K562 (cell line): ENCODE measurements around the gene HMBS. TPM values are rescaled to one million over a fixed set of nuclear protein-coding genes. Genes with fewer than 3 reads are reported as not detected.

Experiments used
- ATAC-seq: fragments of 200-7000 bp; cut with Tn5 transposase; 3 replicates; pipeline ENCODE4 v1.9.1; 2020; ENCODE audit warnings: moderate library complexity
- Bru-seq: library from RNA; stranded (reverse); fragments of 400-500 nt; gene quantifications from one replicate; lab custom pipeline; 2021; lab: Mats Ljungman, UMichigan
- BruChase-seq, 2 experiments: library from RNA; stranded (reverse); fragments of 400-500 nt; gene quantifications; one replicate each; lab custom pipeline; 2021; lab: Mats Ljungman, UMichigan
- BruUV-seq: library from RNA; stranded (reverse); fragments of 400-500 nt; replicated peaks from 2 replicates; lab custom pipeline; 2021; lab: Mats Ljungman, UMichigan
- CTCF ChIA-PET: fragments of 300-600 bp; formaldehyde crosslinking; extraction: SDS; loops from one replicate; lab custom pipeline; 2021; ENCODE audit warnings: low intra/inter-chr PET ratio; lab: Yijun Ruan, JAX
- POLR2A ChIA-PET: fragments of 300-600, 350-650 bp; sonication (Branson Sonifier 250); formaldehyde crosslinking; extraction: SDS; loops from one replicate; lab custom pipeline; 2021; ENCODE audit warnings: antibody characterized with exemption, inconsistent platforms; lab: Yijun Ruan, JAX
- DNase-seq, 4 experiments: peaks; one replicate each; pipeline versions ENCODE4 v3.0.0 to v3.0.0-alpha.2; 2011 to 2018; ENCODE audit warnings: low spot score in 3 of 4, mixed read lengths in 3 of 4; ENCODE audit errors: extremely low read depth in 1 of 4
- FAIRE-seq: peaks from 2 replicates; lab custom pipeline; 2011; peaks lifted over from hg19 to GRCh38; lab: Jason Lieb, UNC
- H2AFZ ChIP-seq: 2 replicates; pipeline ENCODE4 v1.6.0; 2011; ENCODE audit warnings: low read depth, low read length, control low read depth, inconsistent platforms
- H3K27ac ChIP-seq: fragments of 200-600 bp; 3 replicates; pipeline ENCODE4 v1.8.0; 2011; ENCODE audit warnings: low read depth, mild to moderate bottlenecking, control low read depth, inconsistent platforms, low read length, moderate library complexity, mixed read lengths; ENCODE audit errors: extremely low read depth
- H3K27me3 ChIP-seq, 2 experiments: fragments of 300-600 bp in 1 of 2; 2 replicates in 1 of 2; 3 replicates in 1 of 2; pipeline versions ENCODE4 v1.6.0 to v1.8.0; 2011; ENCODE audit warnings: inconsistent platforms in 2 of 2, low read length in 2 of 2, mild to moderate bottlenecking in 1 of 2, mixed read lengths in 1 of 2, moderate library complexity in 1 of 2; ENCODE audit not compliant: control insufficient read depth in 2 of 2, insufficient read depth in 2 of 2
- H3K36me3 ChIP-seq: fragments of 300-600 bp; 3 replicates; pipeline ENCODE4 v1.8.0; 2011; ENCODE audit warnings: mild to moderate bottlenecking, low read length, inconsistent platforms; ENCODE audit not compliant: control insufficient read depth, insufficient read depth
- H3K4me1 ChIP-seq, 2 experiments: fragments of 200-600 bp in 1 of 2; replicated peaks in 1 of 2; 2 replicates in 1 of 2; 3 replicates in 1 of 2; pipeline versions ENCODE4 v1.5.1 to v1.8.0; 2011; ENCODE audit warnings: inconsistent platforms in 2 of 2, low read length in 2 of 2, mild to moderate bottlenecking in 1 of 2, mixed read lengths in 1 of 2, moderate library complexity in 1 of 2; ENCODE audit not compliant: control insufficient read depth in 2 of 2, insufficient read depth in 2 of 2
- H3K4me2 ChIP-seq: 2 replicates; pipeline ENCODE4 v1.6.1; 2011; ENCODE audit warnings: low read length, control low read depth, inconsistent platforms, mixed read lengths; ENCODE audit not compliant: insufficient read depth
- H3K4me3 ChIP-seq: fragments of 200-600 bp; sonication (generic), shearing (Covaris generic); 2 replicates; pipeline ENCODE4 v1.5.1; 2016; ENCODE audit warnings: control low read depth, inconsistent platforms
- H3K79me2 ChIP-seq: fragments of 200-600 bp; 3 replicates; pipeline ENCODE4 v1.8.0; 2011; ENCODE audit warnings: low read length, inconsistent platforms; ENCODE audit not compliant: control insufficient read depth, insufficient read depth
- H3K9ac ChIP-seq, 2 experiments: 2 replicates each; pipeline versions ENCODE4 v1.6.0 to v1.6.1; 2011; ENCODE audit warnings: low read depth in 2 of 2, low read length in 2 of 2, control low read depth in 1 of 2, inconsistent platforms in 1 of 2, mild to moderate bottlenecking in 1 of 2, mixed read lengths in 1 of 2; ENCODE audit not compliant: insufficient read depth in 1 of 2
- H3K9me1 ChIP-seq: one replicate; pipeline ENCODE4 v1.6.0; 2011; ENCODE audit warnings: inconsistent platforms, mild to moderate bottlenecking, low read length, moderate library complexity; ENCODE audit not compliant: control insufficient read depth, insufficient read depth
- H3K9me3 ChIP-seq: replicated peaks from 2 replicates; pipeline ENCODE4 v1.5.1; 2011; ENCODE audit warnings: low read depth, low read length, inconsistent platforms; ENCODE audit not compliant: control insufficient read depth, insufficient read depth
- H4K20me1 ChIP-seq: replicated peaks from 2 replicates; pipeline ENCODE4 v1.6.1; 2011; ENCODE audit warnings: low read length, inconsistent platforms, mixed read lengths; ENCODE audit not compliant: control insufficient read depth, insufficient read depth
- GTF2A2 ChIP-seq: IDR thresholded peaks from 2 replicates; pipeline ENCODE4 v1.6.1; 2016; ENCODE audit warnings: mild to moderate bottlenecking, missing genetic modification characterization, missing compliant biosample characterization
- RREB1 ChIP-seq: fragments of 250-450 bp; sonication (Bioruptor Pico); IDR thresholded peaks from 2 replicates; pipeline ENCODE4 v1.4.0; 2020
- TFAP4 ChIP-seq: sonication (generic); formaldehyde crosslinking; IDR thresholded peaks from 2 replicates; pipeline ENCODE4 v1.8.0; 2022; ENCODE audit warnings: missing genetic modification reagents, mild to moderate bottlenecking, moderate library complexity, borderline replicate concordance
- ZNF77 ChIP-seq: fragments of 250-450 bp; sonication (Bioruptor Pico); IDR thresholded peaks from 2 replicates; pipeline ENCODE4 v1.5.0; 2020
- WGBS: fragments of 100-300 bp; shearing (Covaris generic); methylation state at CpG from one replicate; pipeline ENCODE4 v1.1.6; 2016; ENCODE audit warnings: low coverage, mixed read lengths; ENCODE audit not compliant: insufficient coverage; ENCODE audit errors: missing lambda C conversion rate; 5-methylcytosine and 5-hydroxymethylcytosine counted together
- in situ Hi-C: fragments of 300-500 bp; cut with MboI; formaldehyde crosslinking; loops from 4 replicates; pipeline ENCODE4 v1.15.0; 2018; ENCODE audit warnings: inconsistent platforms, mixed read lengths
- intact Hi-C: fragments of 100-400 bp; cut with micrococcal nuclease; formaldehyde crosslinking; loops from 2 replicates; pipeline ENCODE4 v1.14.2; 2022
- long read RNA-seq, 3 experiments: library from polyadenylated mRNA in 2 of 3; library from RNA in 1 of 3; unstranded in 2 of 3; stranded (forward) in 1 of 3; transcript quantifications; one replicate each; pipeline ENCODE4 v2.0.0, GENCODE V29; 2019 to 2022
- polyA minus RNA-seq, 3 experiments: library from RNA; depleted of rRNA, polyadenylated mRNA; stranded (reverse); fragments of >200 nt; gene quantifications; 2 replicates each; pipeline ENCODE4 v1.2.3, GENCODE V29; 2011
- polyA plus RNA-seq, 8 experiments: library from polyadenylated mRNA; depleted of rRNA in 4 of 8; stranded (reverse) in 5 of 8; unstranded in 3 of 8; fragments of >200 nt; fragmentation: Nextera tagmentation in 2 of 8; fragmentation: Illumina TruSeq in 1 of 8; extraction: Ambion mirVana in 2 of 8; extraction: Trizol in 1 of 8; gene quantifications; 2 replicates each; pipeline versions ENCODE4 v1.2.1 to v1.2.3, GENCODE V29; 2011 to 2014; ENCODE audit warnings: inconsistent platforms in 1 of 8, missing spikeins in 1 of 8
- total RNA-seq, 7 experiments: library from RNA; depleted of rRNA in 6 of 7; stranded (reverse); fragments of >200 nt in 6 of 7; fragmentation: Illumina TruSeq in 2 of 7; extraction: Trizol in 2 of 7; gene quantifications; 2 replicates each; pipeline versions ENCODE4 v1.2.1 to v1.2.3, GENCODE V29; 2011 to 2021; ENCODE audit warnings: low replicate concordance in 1 of 7

HMBS gene
- 269 and 490 TPM in 2 replicates for total RNA-seq (2011; cell fraction: chromatin; rRNA removed; ENCODE audit: low replicate concordance)
- total RNA-seq (2011; cell fraction: nucleolus; rRNA removed) = 337 and 417 TPM in 2 replicates
- total RNA-seq (2011; cell fraction: nucleoplasm; rRNA removed) = 304 and 321 TPM in 2 replicates
- total RNA-seq (2014; rRNA removed) (82.8 and 118 TPM in 2 replicates), total RNA-seq (2014; rRNA removed; fragmentation: Illumina TruSeq; extraction: Trizol) (108 and 113 TPM in 2 replicates), total RNA-seq (2015; rRNA removed; fragmentation: Illumina TruSeq; extraction: Trizol) (52.3 and 56.9 TPM in 2 replicates), total RNA-seq (2021) (272 and 282 TPM in 2 replicates), polyA plus RNA-seq (2011; rRNA removed) (311 and 380 TPM in 2 replicates), polyA plus RNA-seq (2014; fragmentation: Illumina TruSeq; extraction: Trizol) (286 and 323 TPM in 2 replicates), polyA plus RNA-seq (2014; fragmentation: Nextera tagmentation; extraction: Ambion mirVana) (100 to 1,000 TPM; 308 to 385 TPM), polyA plus RNA-seq (2014; rRNA removed) (294 and 314 TPM in 2 replicates), polyA minus RNA-seq (2011; rRNA and poly(A)+ RNA removed) (161 and 230 TPM in 2 replicates), Bru-seq, nascent RNA (percentile 94 among the genes with signal in this experiment), BruChase-seq, experiment 1, labeled RNA remaining after a 2-hour chase (percentile 88 among the genes with signal in this experiment), BruChase-seq, experiment 2, labeled RNA remaining after a 6-hour chase (percentile 88 among the genes with signal in this experiment)
- 268 and 371 TPM in 2 replicates for polyA plus RNA-seq (2011; cell fraction: cytosol; rRNA removed)
- 618 and 678 TPM in 2 replicates for polyA plus RNA-seq (2011; cell fraction: nucleus; rRNA removed)
- 146 and 173 TPM in 2 replicates for polyA plus RNA-seq (2012)
- 85.6 and 104 TPM in 2 replicates for polyA minus RNA-seq (2011; cell fraction: cytosol; rRNA and poly(A)+ RNA removed)
- polyA minus RNA-seq (2011; cell fraction: nucleus; rRNA and poly(A)+ RNA removed) = 144 and 221 TPM in 2 replicates
- long read RNA-seq, experiment 1, transcript HMBS-228 (14 exons, 1,477 nt) = minor isoform, 5 of 778 reads
- long read RNA-seq, experiment 1, transcript HMBS-201 (14 exons, 1,501 nt) = minor isoform, 154 of 778 reads
- long read RNA-seq, experiment 1, transcript HMBS-211 (14 exons, 1,895 nt) = major isoform, 305 of 778 reads
- long read RNA-seq, experiment 1, partial matches to known transcripts = 222 of 778 reads
- long read RNA-seq, experiment 1, other reads (novel, unspliced or antisense) = 79 of 778 reads
- long read RNA-seq, experiment 2, transcript HMBS-211 (14 exons, 1,895 nt) = major isoform, 210 of 548 reads
- long read RNA-seq, experiment 2, transcript HMBS-201 (14 exons, 1,501 nt) = minor isoform, 78 of 548 reads
- long read RNA-seq, experiment 2, partial matches to known transcripts = 150 of 548 reads
- long read RNA-seq, experiment 2, other reads (novel, unspliced or antisense) = 98 of 548 reads
- long read RNA-seq, experiment 3, transcript HMBS-211 (14 exons, 1,895 nt) = major isoform, 372 of 685 reads
- long read RNA-seq, experiment 3, transcript HMBS-201 (14 exons, 1,501 nt) = minor isoform, 94 of 685 reads
- long read RNA-seq, experiment 3, partial matches to known transcripts = 143 of 685 reads
- long read RNA-seq, experiment 3, other reads (novel, unspliced or antisense) = 63 of 685 reads

- H3K36me3 ChIP-seq = peaks cover 44% of the 10 kb centered on the region
- peaks cover 48% of the 10 kb centered on the region for H3K79me2 ChIP-seq
- DNase-seq (peak; percentile 86 to 98 (median 88)), FAIRE-seq (peak; percentile 90), ATAC-seq (peak; percentile 82)
- ChIA-PET POLR2A (interaction anchor here (0.6 to 5.8 kb wide), 18 partner anchors 9 to 1259 kb away, joined by 3 to 61 read pairs (median 4); partner anchors contain the start of genes C2CD2L, DPAGT1, HYOU1 and VPS11), CTCF (no interaction called here)
- peak within 1 kb of the TSS; percentile 96 for H3K4me2 ChIP-seq
- peak within 1 kb of the TSS; percentile 91 to 93 for H3K9ac ChIP-seq
- H3K9me1 ChIP-seq = no peaks in the 10 kb centered on the region
- intact Hi-C loops = loop anchor here (2.0 to 5.0 kb wide), 2 partner anchors 18 to 68 kb away; partner anchors contain the start of genes RPS25, TRAPPC4 and VPS11
- no peaks in the 10 kb centered on the region for H3K27me3 ChIP-seq
- BruUV-seq = no TSS peak
- peaks cover 25 to 42% of the 10 kb centered on the region in 2 experiments; a peak in 4 of 5 replicates for H3K4me1 ChIP-seq
- H3K27ac ChIP-seq = peak within 1 kb of the TSS; percentile 99
- peak within 1 kb of the TSS; percentile 79 for H3K4me3 ChIP-seq
- H2AFZ ChIP-seq = peak within 1 kb of the TSS; percentile 91
- in situ Hi-C loops = no loop called here
- no peaks in the 10 kb centered on the region for H3K9me3 ChIP-seq
- WGBS = under 1% methylated on average over 41 of the region's 45 CpGs
- no peaks in the 10 kb centered on the region for H4K20me1 ChIP-seq
- TF ChIP-seq RREB1 (CRISPR knock-in tag) (peak; percentile 17; the same call in 1 of the 2 replicates), ZNF77 (CRISPR knock-in tag) (no peak), GTF2A2 (no peak), TFAP4 (peak; percentile 98)
These were observed at the start of gene HMBS for GRCh38 chr11:119084663-119085436. TSS of gene HMBS (plus strand) at chr11:119084881. CDS start at chr11:119085034, 153 bp downstream.
